CD4-positive, alpha-beta memory T cell (primary cell): ENCODE measurements around the gene UBXN11. TPM values are rescaled to one million over a fixed set of nuclear protein-coding genes. Genes with fewer than 3 reads are reported as not detected.

ENCODE experiments used
- CTCF ChIA-PET: fragments of 350-600 bp; sonication (Branson Sonifier 250); formaldehyde crosslinking; loops from one replicate; lab custom pipeline; 2021; ENCODE audit warnings: inconsistent platforms; ENCODE audit not compliant: partially characterized antibody; lab: Charles Lee
- POLR2A ChIA-PET: fragments of 350-600 bp; sonication (Branson Sonifier 250); formaldehyde crosslinking; loops from one replicate; lab custom pipeline; 2021; ENCODE audit not compliant: partially characterized antibody; lab: Charles Lee
- DNase-seq, 5 donors: peaks; one replicate each; pipeline versions ENCODE4 v3.0.0 to v3.0.0-alpha.2; 2020 to 2022; ENCODE audit warnings: mixed read lengths in 1 of 5
- H3K27ac ChIP-seq: one replicate; pipeline ENCODE4 v1.7.0; 2013; ENCODE audit warnings: low read depth, low read length
- H3K27me3 ChIP-seq: 2 replicates; pipeline ENCODE4 v1.7.0; 2013; ENCODE audit warnings: mild to moderate bottlenecking, low read length, moderate library complexity; ENCODE audit not compliant: insufficient read depth
- H3K36me3 ChIP-seq: 2 replicates; pipeline ENCODE4 v1.7.0; 2013; ENCODE audit warnings: mild to moderate bottlenecking, low read length, moderate library complexity; ENCODE audit not compliant: insufficient read depth
- H3K4me1 ChIP-seq: 2 replicates; pipeline ENCODE4 v1.7.0; 2013; ENCODE audit warnings: mild to moderate bottlenecking, low read length, moderate library complexity; ENCODE audit not compliant: insufficient read depth
- H3K4me3 ChIP-seq, 2 donors: one replicate each; pipeline ENCODE4 v1.7.0; 2013; ENCODE audit warnings: low read length in 2 of 2, mild to moderate bottlenecking in 1 of 2
- H3K9me3 ChIP-seq, 2 donors: one replicate each; pipeline ENCODE4 v1.7.0; 2013; ENCODE audit warnings: low read length in 2 of 2, control low read depth in 1 of 2; ENCODE audit not compliant: control insufficient read depth in 1 of 2
- H3K27ac Mint-ChIP-seq, 7 donors: one replicate each; pipeline ENCODE4 v1.8.0; 2020 to 2021; ENCODE audit warnings: mixed read lengths in 7 of 7, mild to moderate bottlenecking in 6 of 7, inconsistent platforms in 3 of 7, moderate library complexity in 3 of 7
- H3K27me3 Mint-ChIP-seq, 2 donors: one replicate each; pipeline ENCODE4 v1.8.0; 2020 to 2021; ENCODE audit warnings: mixed read lengths in 2 of 2
- H3K36me3 Mint-ChIP-seq, 2 donors: one replicate each; pipeline ENCODE4 v1.8.0; 2020 to 2021; ENCODE audit warnings: mixed read lengths in 2 of 2, inconsistent platforms in 1 of 2, mild to moderate bottlenecking in 1 of 2
- H3K4me1 Mint-ChIP-seq, 4 donors: one replicate each; pipeline ENCODE4 v1.8.0; 2020 to 2021; ENCODE audit warnings: mixed read lengths in 4 of 4, mild to moderate bottlenecking in 1 of 4
- H3K4me3 Mint-ChIP-seq, 8 donors: one replicate each; pipeline ENCODE4 v1.8.0; 2020 to 2021; ENCODE audit warnings: mixed read lengths in 8 of 8, mild to moderate bottlenecking in 7 of 8, moderate library complexity in 6 of 8, inconsistent platforms in 3 of 8
- H3K9me3 Mint-ChIP-seq, 8 donors: one replicate each; pipeline ENCODE4 v1.8.0; 2020 to 2021; ENCODE audit warnings: mixed read lengths in 8 of 8, mild to moderate bottlenecking in 5 of 8, inconsistent platforms in 3 of 8, moderate library complexity in 1 of 8
- intact Hi-C: fragments of 100-400 bp; cut with micrococcal nuclease; formaldehyde crosslinking; loops from one replicate; pipeline ENCODE4 v1.15.1; 2023
- polyA plus RNA-seq, 2 donors: library from polyadenylated mRNA; unstranded; fragments of 300-500 nt; fragmentation: Illumina TruSeq; gene quantifications; one replicate each; pipeline ENCODE4 v1.2.3, GENCODE V29; 2021
- total RNA-seq, 2 experiments: library from RNA; stranded (reverse); gene quantifications; one replicate each; pipeline ENCODE4 v1.2.3, GENCODE V29; 2021

The UBXN11 gene
- total and polyA plus RNA-seq, 4 experiments from 2014 or later: 13.3 to 117 (median 66.4) TPM

DNA sequence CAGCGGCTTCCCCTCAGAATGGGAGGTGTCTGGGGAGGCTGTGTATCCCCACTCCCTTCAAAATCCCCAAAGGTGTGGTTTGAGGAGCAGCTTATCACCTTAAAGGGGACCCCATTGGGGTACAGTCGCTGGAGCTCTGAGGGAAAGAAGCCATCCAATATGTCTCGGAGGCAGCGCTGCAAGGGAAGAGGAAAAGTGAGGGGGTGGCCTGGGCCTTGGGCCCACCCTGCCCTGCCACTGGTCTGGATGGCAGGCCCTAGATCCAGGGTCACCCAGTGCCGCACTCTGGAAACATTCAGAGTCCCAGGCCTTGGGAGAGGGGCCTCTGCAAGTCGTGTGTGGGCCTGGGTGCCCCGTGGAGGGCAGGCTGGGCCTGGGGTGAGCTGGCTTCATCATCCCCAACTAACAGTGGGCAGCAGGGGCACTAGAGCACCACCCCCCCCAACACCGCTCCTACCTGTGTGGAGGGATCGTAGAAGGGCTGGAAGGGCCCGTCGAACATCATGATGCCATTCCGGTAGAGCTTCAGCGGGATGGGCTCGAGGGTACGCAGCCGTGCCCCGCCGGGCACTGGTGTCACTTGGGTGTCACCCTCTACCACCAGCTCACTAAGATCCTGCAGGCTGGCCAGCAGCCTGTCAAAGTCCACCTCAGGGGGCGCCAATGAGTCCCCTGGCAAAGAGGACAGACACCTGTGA, 20.9 kb downstream of the UBXN11 start:
- CTCF ChIA-PET: interaction anchor here (0.6 to 21.6 kb wide), 22 partner anchors 8 to 149 kb away, joined by 3 to 1027 read pairs (median 8); partner anchors contain the start of genes CD52, CEP85, SH3BGRL3 and UBXN11
- Mint-ChIP-seq H3K27ac (peak overlapping the region; percentile 94 to 100 (median 99)), H3K36me3 (peaks cover 9 to 32% of the 10 kb centered on the region in 2 donors), H3K27me3 (no peaks in the 10 kb centered on the region), H3K4me3 (peak overlapping the region in 6 of 8 donors; percentile 57 to 94 (median 90)), H3K9me3 (no peaks in the 10 kb centered on the region), H3K4me1 (peaks cover 69 to 100% (median 88%) of the 10 kb centered on the region in 4 donors)
- Histone ChIP-seq H3K4me3 (peak overlapping the region in 1 of 2 donors; percentile 11), H3K27me3 (no peaks in the 10 kb centered on the region), H3K36me3 (peaks cover 12% of the 10 kb centered on the region), H3K9me3 (no peaks in the 10 kb centered on the region), H3K4me1 (peaks cover 100% of the 10 kb centered on the region), H3K27ac (peak overlapping the region; percentile 91)
- intact Hi-C loops: loop anchor here (1.0 to 2.0 kb wide), 5 partner anchors 36 to 131 kb away; partner anchors contain the start of gene CEP85
- POLR2A ChIA-PET: interaction anchor here (1.0 to 38.6 kb wide), 17 partner anchors 7 to 187 kb away, joined by 3 to 3358 read pairs (median 10); partner anchors contain the start of genes CD52, CEP85, HMGN2 and PDIK1L
- DNase-seq: peak in 1 of 5 donors; percentile 7

DNA sequence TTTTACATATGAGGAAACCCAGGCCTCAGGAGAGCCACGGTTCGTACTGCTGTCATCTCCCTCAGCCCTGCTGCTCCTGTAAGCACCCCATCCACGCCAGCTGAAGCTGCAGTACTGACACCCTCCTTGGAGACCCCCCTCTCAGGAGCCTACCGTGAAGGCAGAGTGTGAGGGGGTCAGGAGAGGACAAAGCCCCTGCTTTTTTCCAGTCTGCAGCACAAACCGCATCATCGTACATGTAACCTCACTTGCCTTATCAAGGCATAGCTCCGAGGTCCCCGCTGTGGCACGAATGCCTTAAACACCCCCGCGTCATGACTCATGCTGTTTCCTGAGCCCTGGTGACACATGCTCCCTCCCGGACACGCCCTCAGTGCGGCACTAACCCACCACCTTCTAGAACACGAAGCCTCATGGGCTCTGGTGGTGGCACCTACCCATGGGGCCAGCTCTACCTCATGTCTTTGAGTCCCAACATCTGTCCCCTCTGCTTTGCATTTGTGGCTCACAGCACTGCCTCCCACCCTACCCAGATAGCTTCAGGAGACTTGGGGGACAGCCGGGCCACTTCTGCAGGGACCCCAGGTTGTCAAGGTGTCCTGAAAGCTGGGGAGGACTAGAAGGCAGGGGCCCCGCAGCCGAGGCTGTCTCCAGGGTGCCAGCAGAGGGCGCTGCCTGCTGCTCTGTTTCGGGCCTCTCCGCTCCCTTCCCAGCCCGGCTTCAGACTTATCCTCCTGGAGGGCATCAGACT, 21.7 kb downstream of the UBXN11 start:
- intact Hi-C loops: loop anchor here (1.0 to 2.0 kb wide), 6 partner anchors 8 to 132 kb away; partner anchors contain the start of gene CEP85
- Histone ChIP-seq H3K4me3 (peak overlapping the region; percentile 38 to 50), H3K36me3 (peaks cover 12% of the 10 kb centered on the region), H3K4me1 (peaks cover 94% of the 10 kb centered on the region), H3K27me3 (no peaks in the 10 kb centered on the region), H3K9me3 (no peaks in the 10 kb centered on the region), H3K27ac (peak overlapping the region; percentile 91)
- Mint-ChIP-seq H3K4me3 (peak overlapping the region; percentile 82 to 94 (median 89)), H3K4me1 (peaks cover 63 to 96% (median 81%) of the 10 kb centered on the region in 4 donors), H3K27ac (peak overlapping the region; percentile 94 to 100 (median 99)), H3K27me3 (no peaks in the 10 kb centered on the region), H3K36me3 (peaks cover 9 to 33% of the 10 kb centered on the region in 2 donors), H3K9me3 (no peaks in the 10 kb centered on the region)
- peak; percentile 91 to 99 (median 92) for DNase-seq
- POLR2A ChIA-PET: interaction anchor here (0.6 to 38.6 kb wide), 24 partner anchors 6 to 1027 kb away, joined by 3 to 3358 read pairs (median 8); partner anchors contain the start of genes CD52, CEP85, DHDDS and HMGN2
- CTCF ChIA-PET: interaction anchor here (0.8 to 21.6 kb wide), 21 partner anchors 8 to 149 kb away, joined by 3 to 1027 read pairs (median 10); partner anchors contain the start of genes CD52, CEP85, SH3BGRL3 and UBXN11

DNA sequence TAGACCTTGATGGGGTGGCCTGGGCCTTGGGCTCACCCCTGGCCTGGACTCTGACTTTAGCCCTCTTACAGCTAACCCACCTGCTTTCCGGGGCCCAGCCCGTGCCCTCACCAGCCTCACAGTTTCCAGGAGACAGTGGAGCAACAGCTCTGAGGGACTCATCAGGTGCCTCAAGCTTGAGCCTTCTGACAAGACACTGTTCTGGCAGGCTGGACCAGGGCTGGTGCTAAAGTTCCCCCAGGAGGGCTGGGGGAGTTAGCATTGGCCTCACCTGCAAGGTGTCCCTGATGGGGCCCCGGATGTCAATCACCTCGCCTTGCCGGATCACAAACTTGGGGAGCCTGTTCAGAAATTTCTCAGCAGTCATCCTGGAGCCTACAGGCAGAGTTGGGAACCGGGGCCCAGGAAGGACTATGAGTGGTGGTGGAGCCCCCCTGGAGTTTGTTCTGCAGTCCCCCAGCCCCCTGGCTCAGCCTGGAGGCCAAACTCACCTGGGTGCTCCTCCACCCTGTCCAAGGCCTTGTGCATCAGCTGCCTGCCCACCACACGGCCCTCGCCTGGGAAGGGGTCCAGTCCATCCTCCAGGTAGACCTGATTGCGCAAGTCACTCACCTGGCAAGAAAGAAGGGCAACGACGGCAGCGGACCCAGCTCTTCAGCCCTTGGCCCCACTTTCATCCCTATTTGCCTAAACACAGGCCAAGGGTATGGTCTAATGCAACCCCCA, 22.4 kb downstream of the UBXN11 start:
- ChIA-PET CTCF (interaction anchor here (1.1 to 21.6 kb wide), 18 partner anchors 7 to 139 kb away, joined by 3 to 1027 read pairs (median 14); partner anchors contain the start of genes CD52, CEP85, SH3BGRL3 and UBXN11), POLR2A (interaction anchor here (0.7 to 38.6 kb wide), 22 partner anchors 6 to 504 kb away, joined by 3 to 3358 read pairs (median 9); partner anchors contain the start of genes CD52, CEP85, DHDDS and HMGN2)
- Histone ChIP-seq H3K27ac (peak overlapping the region; percentile 91), H3K4me3 (peak overlapping the region; percentile 38 to 50), H3K9me3 (no peaks in the 10 kb centered on the region), H3K27me3 (no peaks in the 10 kb centered on the region), H3K36me3 (peaks cover 12% of the 10 kb centered on the region), H3K4me1 (peaks cover 94% of the 10 kb centered on the region)
- Mint-ChIP-seq H3K4me1 (peaks cover 60 to 96% (median 79%) of the 10 kb centered on the region in 4 donors), H3K36me3 (peaks cover 9 to 36% of the 10 kb centered on the region in 2 donors), H3K27ac (peak overlapping the region; percentile 94 to 100 (median 99)), H3K4me3 (peak overlapping the region; percentile 82 to 94 (median 89)), H3K27me3 (no peaks in the 10 kb centered on the region), H3K9me3 (no peaks in the 10 kb centered on the region)
- intact Hi-C loops: loop anchor here (1.0 to 2.0 kb wide), 4 partner anchors 8 to 133 kb away; partner anchors contain the start of gene CEP85
- no peak for DNase-seq

DNA sequence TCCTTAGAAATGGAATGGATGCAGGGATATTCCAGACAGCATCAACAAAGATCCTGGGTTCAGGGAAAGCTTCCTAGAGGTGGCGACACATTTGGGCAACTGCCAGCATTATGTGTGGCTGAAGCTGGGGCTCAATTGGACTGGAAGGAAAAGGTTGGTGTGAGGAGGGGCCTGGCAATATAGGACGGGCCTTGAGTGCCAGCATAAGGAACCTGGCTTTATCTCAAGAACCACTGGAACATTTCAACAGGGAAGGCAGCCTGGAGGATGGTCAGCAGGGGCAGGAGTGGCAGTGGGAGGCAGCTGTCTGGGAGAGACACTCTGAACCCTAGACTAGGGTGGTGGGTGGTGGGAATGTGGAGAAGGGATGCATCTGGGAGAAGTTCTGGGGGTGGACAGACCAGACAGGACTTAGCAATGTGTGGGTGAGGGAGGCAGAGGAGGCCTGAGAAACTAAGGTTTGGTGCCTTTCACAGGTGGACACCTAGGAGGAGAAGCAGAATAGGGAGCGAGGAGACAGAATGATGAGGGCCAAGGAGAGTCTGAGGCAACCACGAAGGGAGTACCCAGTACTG, 23.1 kb downstream of the UBXN11 start:
- POLR2A ChIA-PET: interaction anchor here (1.2 to 38.6 kb wide), 7 partner anchors 5 to 504 kb away, joined by 4 to 3358 read pairs (median 29); partner anchors contain the start of genes CD52, CEP85, DHDDS and PIGV
- peaks cover 12% of the 10 kb centered on the region for H3K36me3 ChIP-seq
- no peak for DNase-seq
- Mint-ChIP-seq H3K27me3 (no peaks in the 10 kb centered on the region), H3K9me3 (no peaks in the 10 kb centered on the region), H3K36me3 (peaks cover 9 to 40% of the 10 kb centered on the region in 2 donors), H3K4me3 (peak overlapping the region; percentile 74 to 94 (median 89)), H3K27ac (peak overlapping the region; percentile 94 to 100 (median 99)), H3K4me1 (peaks cover 58 to 96% (median 78%) of the 10 kb centered on the region in 4 donors)
- intact Hi-C loops: no loop called here
- H3K27me3 ChIP-seq: no peaks in the 10 kb centered on the region
- H3K4me1 ChIP-seq: peaks cover 94% of the 10 kb centered on the region
- peak overlapping the region; percentile 91 for H3K27ac ChIP-seq
- H3K4me3 ChIP-seq: no peak overlapping the region
- no peaks in the 10 kb centered on the region for H3K9me3 ChIP-seq
- CTCF ChIA-PET: interaction anchor here (3.1 to 21.6 kb wide), 5 partner anchors 7 to 114 kb away, joined by 10 to 1027 read pairs (median 124); partner anchors contain the start of genes CD52, SH3BGRL3 and UBXN11

DNA sequence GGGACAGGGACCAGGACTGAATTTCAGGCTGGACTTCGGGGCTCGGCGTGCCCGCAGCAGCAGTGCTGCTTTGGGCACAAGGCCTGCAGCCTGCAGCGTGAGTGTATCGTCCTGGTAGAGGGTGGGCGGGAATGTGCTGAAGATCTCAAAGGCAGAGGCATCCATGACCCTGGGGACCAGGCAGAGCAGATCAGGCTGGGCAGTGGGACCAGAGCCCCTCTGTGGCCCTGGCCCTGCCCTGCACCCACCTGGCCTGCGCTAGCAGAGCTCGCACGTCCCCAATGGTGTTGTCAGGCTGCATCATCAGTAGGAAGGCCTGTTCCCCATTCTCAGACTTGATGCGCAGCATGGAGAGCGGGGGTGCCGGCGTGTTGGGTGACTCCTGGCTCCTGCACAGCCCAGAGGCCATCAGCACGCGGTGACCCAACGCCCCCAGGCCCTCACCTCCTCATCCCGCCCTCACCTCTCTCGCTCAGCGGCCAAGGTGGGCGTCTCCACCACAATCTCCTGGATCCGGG, 24.0 kb downstream of the UBXN11 start:
- Histone ChIP-seq H3K27me3 (no peaks in the 10 kb centered on the region), H3K9me3 (no peaks in the 10 kb centered on the region), H3K36me3 (peaks cover 12% of the 10 kb centered on the region), H3K4me3 (no peak overlapping the region), H3K4me1 (peaks cover 94% of the 10 kb centered on the region), H3K27ac (peak overlapping the region; percentile 91)
- peaks cover 56 to 96% (median 77%) of the 10 kb centered on the region in 4 donors for H3K4me1 Mint-ChIP-seq
- ChIA-PET CTCF (interaction anchor here (2.0 to 21.6 kb wide), 3 partner anchors 33 to 135 kb away, joined by 5 to 1027 read pairs (median 307); partner anchors contain the start of genes CD52 and UBXN11), POLR2A (interaction anchor here (1.0 to 38.6 kb wide), 6 partner anchors 6 to 149 kb away, joined by 4 to 3358 read pairs (median 99); partner anchors contain the start of genes CD52, DHDDS and UBXN11)
- peaks cover 9 to 42% of the 10 kb centered on the region in 2 donors for H3K36me3 Mint-ChIP-seq
- no peaks in the 10 kb centered on the region for H3K9me3 Mint-ChIP-seq
- H3K27me3 Mint-ChIP-seq: no peaks in the 10 kb centered on the region
- H3K4me3 Mint-ChIP-seq: peak overlapping the region in 7 of 8 donors; percentile 74 to 94 (median 90)
- intact Hi-C loops: no loop called here
- H3K27ac Mint-ChIP-seq: peak overlapping the region; percentile 94 to 100 (median 99)
- peak in 1 of 5 donors; percentile 10 for DNase-seq
